H1 (cell line): ENCODE data around the gene ZNF511. TPM values are rescaled to one million over a fixed set of nuclear protein-coding genes. Genes with fewer than 3 reads are reported as not detected.

Source experiments
- CTCF ChIA-PET: fragments of 300-600 bp; sonication (Branson Sonifier 250); formaldehyde crosslinking; loops from one replicate; lab custom pipeline; 2021; ENCODE audit not compliant: partially characterized antibody; lab: Charles Lee
- POLR2A ChIA-PET: fragments of 300-600 bp; sonication (Branson Sonifier 250); formaldehyde crosslinking; loops from one replicate; lab custom pipeline; 2021; ENCODE audit warnings: inconsistent platforms; ENCODE audit not compliant: partially characterized antibody; lab: Charles Lee
- DNase-seq, 2 experiments: peaks; one replicate each; pipeline versions ENCODE4 v3.0.0 to v3.0.0-alpha.2; 2010 to 2022; ENCODE audit warnings: low spot score in 2 of 2, low read depth in 1 of 2, mixed read lengths in 1 of 2
- FAIRE-seq: peaks from 2 replicates; lab custom pipeline; 2011; peaks lifted over from hg19 to GRCh38; lab: Jason Lieb, UNC
- H2AFZ ChIP-seq: 2 replicates; pipeline ENCODE4 v1.8.1; 2012; ENCODE audit warnings: low read length, inconsistent platforms
- H2AK5ac ChIP-seq: 2 replicates; pipeline ENCODE4 v1.6.1; 2013; ENCODE audit warnings: low read depth, low read length
- H2BK120ac ChIP-seq: replicated peaks from 2 replicates; pipeline ENCODE3; 2013; ENCODE audit warnings: low read depth, low read length, inconsistent platforms
- H2BK12ac ChIP-seq: 2 replicates; pipeline ENCODE4 v1.6.1; 2013; ENCODE audit warnings: low read depth, low read length
- H2BK15ac ChIP-seq: 2 replicates; pipeline ENCODE4 v1.6.1; 2013; ENCODE audit warnings: low read length
- H2BK20ac ChIP-seq: 2 replicates; pipeline ENCODE4 v1.6.1; 2013; ENCODE audit warnings: low read length
- H2BK5ac ChIP-seq: 2 replicates; pipeline ENCODE4 v1.6.1; 2013; ENCODE audit warnings: low read depth, low read length
- H3K14ac ChIP-seq: 2 replicates; pipeline ENCODE4 v1.6.1; 2013; ENCODE audit warnings: inconsistent platforms; ENCODE audit not compliant: insufficient read length
- H3K18ac ChIP-seq: 2 replicates; pipeline ENCODE4 v1.6.1; 2013; ENCODE audit warnings: low read length; ENCODE audit errors: extremely low read depth
- H3K23ac ChIP-seq: 2 replicates; pipeline ENCODE4 v1.6.1; 2013; ENCODE audit warnings: inconsistent platforms; ENCODE audit not compliant: insufficient read length
- H3K23me2 ChIP-seq: 2 replicates; pipeline ENCODE4 v1.6.1; 2013; ENCODE audit warnings: low read depth, low read length
- H3K27ac ChIP-seq: 2 replicates; pipeline ENCODE4 v1.6.1; 2011; ENCODE audit warnings: low read depth, low read length, inconsistent platforms
- H3K27me3 ChIP-seq, 4 experiments: replicated peaks in 1 of 4; 1 replicate in 1 of 4; 2 replicates in 3 of 4; pipeline versions ENCODE4 v1.6.1 to v1.8.1; 2011 to 2013; ENCODE audit warnings: low read length in 3 of 4, mild to moderate bottlenecking in 3 of 4, inconsistent platforms in 2 of 4, mixed read lengths in 2 of 4, moderate library complexity in 1 of 4; ENCODE audit not compliant: control insufficient read depth in 3 of 4, insufficient read depth in 3 of 4; ENCODE audit errors: extremely low read depth in 1 of 4
- H3K36me3 ChIP-seq, 4 experiments: 2 replicates each; pipeline versions ENCODE4 v1.6.1 to v1.8.1; 2011 to 2013; ENCODE audit warnings: mild to moderate bottlenecking in 4 of 4, low read length in 3 of 4, moderate library complexity in 2 of 4, control low read depth in 1 of 4, inconsistent platforms in 1 of 4; ENCODE audit not compliant: insufficient read depth in 4 of 4, control insufficient read depth in 2 of 4
- H3K4ac ChIP-seq: replicated peaks from 2 replicates; pipeline ENCODE3; 2013; ENCODE audit warnings: low read length, low read depth, mixed read lengths, inconsistent platforms; ENCODE audit not compliant: insufficient read length
- H3K4me1 ChIP-seq, 4 experiments: replicated peaks in 1 of 4; 1 replicate in 1 of 4; 2 replicates in 3 of 4; pipeline versions ENCODE4 v1.6.1 to v1.8.1; 2011 to 2013; ENCODE audit warnings: low read length in 3 of 4, inconsistent platforms in 2 of 4, mixed read lengths in 1 of 4; ENCODE audit not compliant: insufficient read depth in 4 of 4, control insufficient read depth in 3 of 4
- H3K4me2 ChIP-seq, 2 experiments: 2 replicates each; pipeline versions ENCODE4 v1.6.1 to v1.8.1; 2011 to 2013; ENCODE audit warnings: low read depth in 2 of 2, low read length in 2 of 2, control low read depth in 1 of 2, inconsistent platforms in 1 of 2, mild to moderate bottlenecking in 1 of 2; ENCODE audit not compliant: insufficient read depth in 1 of 2
- H3K4me3 ChIP-seq, 4 experiments: fragments of 200-600, 300-600 bp in 1 of 4; sonication (generic), shearing (Covaris generic), sonication (Bioruptor Twin) in 1 of 4; 2 replicates each; pipeline versions ENCODE4 v1.5.1 to v1.8.1; 2011 to 2016; ENCODE audit warnings: low read length in 4 of 4, low read depth in 3 of 4, control low read depth in 2 of 4, inconsistent platforms in 2 of 4, mild to moderate bottlenecking in 2 of 4, mixed read lengths in 1 of 4, moderate library complexity in 1 of 4; ENCODE audit not compliant: insufficient read depth in 2 of 4; ENCODE audit errors: extremely low read depth in 1 of 4
- H3K56ac ChIP-seq: replicated peaks from 2 replicates; pipeline ENCODE3; 2013; ENCODE audit warnings: low read depth, mild to moderate bottlenecking, mixed read lengths, low read length, inconsistent platforms; ENCODE audit not compliant: insufficient read length
- H3K79me1 ChIP-seq: 2 replicates; pipeline ENCODE4 v1.6.1; 2013; ENCODE audit warnings: low read depth, low read length, control low read depth
- H3K79me2 ChIP-seq, 2 experiments: 2 replicates each; pipeline versions ENCODE4 v1.6.1 to v1.8.1; 2012 to 2013; ENCODE audit warnings: low read length in 2 of 2, mild to moderate bottlenecking in 2 of 2, inconsistent platforms in 1 of 2; ENCODE audit not compliant: insufficient read depth in 2 of 2, control insufficient read depth in 1 of 2
- H3K9ac ChIP-seq, 4 experiments: replicated peaks in 1 of 4; 1 replicate in 1 of 4; 2 replicates in 3 of 4; pipeline versions ENCODE4 v1.6.1 to v1.8.1; 2011 to 2013; ENCODE audit warnings: low read depth in 3 of 4, low read length in 3 of 4, control low read depth in 2 of 4, mild to moderate bottlenecking in 2 of 4, moderate library complexity in 2 of 4, inconsistent platforms in 1 of 4; ENCODE audit errors: extremely low read depth in 1 of 4
- H3K9me3 ChIP-seq, 2 experiments: 2 replicates each; pipeline versions ENCODE4 v1.6.1 to v1.8.1; 2012 to 2013; ENCODE audit warnings: mild to moderate bottlenecking in 2 of 2, moderate library complexity in 2 of 2, control low read depth in 1 of 2, inconsistent platforms in 1 of 2, low read depth in 1 of 2, low read length in 1 of 2, mixed read lengths in 1 of 2; ENCODE audit not compliant: insufficient read depth in 2 of 2
- H4K20me1 ChIP-seq, 2 experiments: replicated peaks in 1 of 2; 2 replicates each; pipeline versions ENCODE3 to v1.8.1; 2011 to 2013; ENCODE audit warnings: inconsistent platforms in 2 of 2, low read length in 2 of 2, mild to moderate bottlenecking in 1 of 2; ENCODE audit not compliant: insufficient read depth in 2 of 2, control insufficient read depth in 1 of 2
- H4K5ac ChIP-seq: 2 replicates; pipeline ENCODE4 v1.6.1; 2013; ENCODE audit warnings: low read length, low read depth, mixed read lengths, inconsistent platforms; ENCODE audit not compliant: insufficient read length
- H4K8ac ChIP-seq: 2 replicates; pipeline ENCODE4 v1.8.0; 2013; ENCODE audit warnings: mild to moderate bottlenecking, moderate library complexity, low read length, inconsistent platforms; ENCODE audit not compliant: insufficient read depth; ENCODE audit errors: extremely low read depth
- H4K91ac ChIP-seq: replicated peaks from 2 replicates; pipeline ENCODE3; 2013; ENCODE audit warnings: low read length, mixed read lengths, inconsistent platforms; ENCODE audit not compliant: insufficient read length
- BACH1 ChIP-seq: IDR thresholded peaks from 2 replicates; pipeline ENCODE4 v1.6.1; 2012; ENCODE audit warnings: low read length, improper control_type of control experiment
- CBX5 ChIP-seq: fragments of 300-800, 300-1000 bp; sonication (generic); IDR thresholded peaks from 2 replicates; pipeline ENCODE4 v1.7.1; 2016; ENCODE audit warnings: antibody characterized with exemption, low read length, low read depth
- EGR1 ChIP-seq: IDR thresholded peaks from 2 replicates; pipeline ENCODE4 v1.6.1; 2011; ENCODE audit warnings: low read depth, low read length, borderline replicate concordance
- RXRA ChIP-seq: IDR thresholded peaks from 2 replicates; pipeline ENCODE4 v1.6.1; 2011; ENCODE audit warnings: low read depth, mild to moderate bottlenecking, low read length, moderate library complexity; ENCODE audit not compliant: insufficient read depth
- SP4 ChIP-seq: IDR thresholded peaks from 2 replicates; pipeline ENCODE4 v1.6.1; 2012; ENCODE audit warnings: low read length, inconsistent platforms
- SRF ChIP-seq: IDR thresholded peaks from 2 replicates; pipeline ENCODE4 v1.6.1; 2011; ENCODE audit warnings: mild to moderate bottlenecking, low read depth, low read length, moderate library complexity
- TCF12 ChIP-seq: IDR thresholded peaks from 2 replicates; pipeline ENCODE4 v1.6.1; 2011; ENCODE audit warnings: low read depth, mild to moderate bottlenecking, low read length
- WGBS, 2 experiments: shearing (Covaris generic) in 1 of 2; methylation state at CpG; one replicate each; pipeline versions ENCODE4 v1.1.6 to v1.1.7; 2013 to 2015; ENCODE audit warnings: low lambda C conversion rate in 2 of 2, mixed read lengths in 2 of 2, inconsistent platforms in 1 of 2, low coverage in 1 of 2, missing lambda C conversion rate in 1 of 2; ENCODE audit not compliant: insufficient replicate concordance in 2 of 2, insufficient coverage in 1 of 2, insufficient read length in 1 of 2; ENCODE audit errors: extremely low coverage in 1 of 2, missing lambda C conversion rate in 1 of 2; 5-methylcytosine and 5-hydroxymethylcytosine counted together
- polyA plus RNA-seq, 7 experiments: library from polyadenylated mRNA; depleted of rRNA in 3 of 7; stranded (reverse) in 5 of 7; unstranded in 2 of 7; fragments of >200 nt in 5 of 7; fragments of 200-250 nt in 2 of 7; gene quantifications; 1 replicate in 5 of 7; 2 replicates in 1 of 7; 4 replicates in 1 of 7; pipeline versions ENCODE4 v1.2.1 to v1.2.3, GENCODE V29; 2011 to 2013; ENCODE audit warnings: missing spikeins in 2 of 7, mixed read lengths in 2 of 7
- total RNA-seq: library from RNA; stranded (reverse); fragmentation: NEBNext Ultra II Directional; extraction: Animal tissue kit (Norgen Biotek cat#: 25700); gene quantifications from 2 replicates; pipeline ENCODE4 v1.2.1, GENCODE V29; 2021

Gene ZNF511
- total and polyA plus RNA-seq, 2 of the 8 experiments (the other 6 are each of a cell fraction or from before 2014, with no cell fraction given), result 55.4 to 71.7 TPM

GRCh38 chr10:133309720-133310398, 1.1 kb downstream of the ZNF511 start:
- Histone ChIP-seq H4K20me1 (peaks cover 5 to 12% of the 10 kb centered on the region in 2 experiments), H3K56ac (no peak overlapping the region), H3K23ac (no peak overlapping the region), H2BK20ac (no peak overlapping the region), H3K27me3 (no peaks in the 10 kb centered on the region), H4K5ac (no peak overlapping the region), H2BK120ac (no peak overlapping the region), H3K4me1 (peaks cover 0 to 6% (median 4%) of the 10 kb centered on the region in 4 experiments; a peak in 4 of 7 replicates), H3K79me2 (peaks cover 3 to 27% of the 10 kb centered on the region in 2 experiments; a peak in 3 of 4 replicates), H3K4me2 (peak overlapping the region; percentile 85 to 88), H3K4me3 (peak overlapping the region in 3 of 4 experiments; percentile 14 to 84 (median 29); a peak in 4 of 8 replicates), H3K4ac (no peak overlapping the region), H3K9me3 (no peaks in the 10 kb centered on the region), H3K9ac (0 out of 7 replicates have a peak overlapping the region, but pooled peaks of 1 of the 4 experiments have one; percentile 14), H3K18ac (no peak overlapping the region), H3K79me1 (peaks cover 21% of the 10 kb centered on the region), H4K8ac (no peak overlapping the region), H2AFZ (no peak overlapping the region), H3K27ac (no peak overlapping the region), H3K14ac (no peak overlapping the region), H2BK12ac (no peak overlapping the region), H3K23me2 (peaks cover 9% of the 10 kb centered on the region; the same call in 1 of the 2 replicates), H4K91ac (no peak overlapping the region), H2BK5ac (no peak overlapping the region), H3K36me3 (peaks cover 4 to 22% (median 6%) of the 10 kb centered on the region in 4 experiments; a peak in 7 of 8 replicates), H2AK5ac (no peak overlapping the region), H2BK15ac (no peak overlapping the region)
- ChIA-PET POLR2A (interaction anchor here (0.6 to 1.6 kb wide), 3 partner anchors 12 to 37 kb away, joined by 3 to 7 read pairs (median 6); no protein-coding TSS in a partner anchor), CTCF (interaction anchor here (0.7 to 1.1 kb wide), 3 partner anchors 9 to 42 kb away, joined by 3 to 5 read pairs (median 4); no protein-coding TSS in a partner anchor)
- 94% methylated on average over 33 of the region's 33 CpGs; no CpG with 5 or more reads in 1 of the 2 experiments for WGBS, 2 experiments
- FAIRE-seq (no peak), DNase-seq (no peak)
- TF ChIP-seq SP4 (no peak), BACH1 (no peak), CBX5 (no peak), EGR1 (no peak), RXRA (no peak), SRF (no peak), TCF12 (no peak)
